ENCODE data around the gene WFDC11.
A peak's percentile ranks its signal among the peaks of the same experiment; 100 is the strongest.
"Not testable (repeated sequence)": the region's sequence is repeated elsewhere in the genome, so short reads cannot be mapped to it uniquely, and the experiment has no call there.

Gene WFDC11

GRCh38 chr20:45685896-45686295 lies 15.9 kb upstream of the WFDC11 start:
- Histone ChIP-seq H3K27me3 (replicated peaks) (no peaks in the 10 kb centered on the region), H3K36me3 (replicated peaks) (no peaks in the 10 kb centered on the region), H3K4me3 (ENCODE audit: low read depth, low read length) (no peak overlapping the region), H3K27ac (no peak overlapping the region)
- DNase-seq: peak; percentile 3
- peak; percentile 40 for TF ChIP-seq CTCF (IDR thresholded peaks at IDR 0.05; ENCODE audit: low read depth, low read length, missing control alignments)
- in situ Hi-C loops (cut with HindIII; ENCODE audit: low pct_ligation_motif_present, low sequenced_read_pairs): no loop called here

- DNase-seq: no peak
- Histone ChIP-seq H3K4me3 (ENCODE audit: low read depth, low read length) (no peak overlapping the region), H3K36me3 (replicated peaks) (no peaks in the 10 kb centered on the region), H3K27me3 (replicated peaks) (no peaks in the 10 kb centered on the region), H3K27ac (no peak overlapping the region)
- no peak for TF ChIP-seq CTCF (IDR thresholded peaks at IDR 0.05; ENCODE audit: low read depth, low read length, missing control alignments)
- in situ Hi-C loops (cut with HindIII; ENCODE audit: low pct_ligation_motif_present, low sequenced_read_pairs): no loop called here
Observed at GRCh38 chr20:45679650-45680049, 9.6 kb upstream of the WFDC11 start.

GRCh38 chr20:45672765-45673164 lies 2.7 kb upstream of the WFDC11 start:
- no peak for DNase-seq
- no peak overlapping the region for H3K4me3 ChIP-seq (ENCODE audit: low read depth, low read length)
- in situ Hi-C loops (cut with HindIII; ENCODE audit: low pct_ligation_motif_present, low sequenced_read_pairs): no loop called here

GRCh38 chr20:45657038-45657437 lies 13.0 kb downstream of the WFDC11 start:
- H3K27ac ChIP-seq; DNase-seq; H3K36me3 ChIP-seq (replicated peaks); H3K4me3 ChIP-seq (ENCODE audit: low read depth, low read length); in situ Hi-C loops (cut with HindIII; ENCODE audit: low pct_ligation_motif_present, low sequenced_read_pairs); H3K27me3 ChIP-seq (replicated peaks): not testable (repeated sequence)

More at GRCh38 chr20:45672765-45673164, 2.7 kb upstream of the WFDC11 start:
- TF ChIP-seq CTCF (IDR thresholded peaks at IDR 0.05; ENCODE audit: low read depth, low read length, missing control alignments): no peak
- H3K27me3 ChIP-seq (replicated peaks): no peaks in the 10 kb centered on the region
- H3K27ac ChIP-seq: no peak overlapping the region
- H3K36me3 ChIP-seq (replicated peaks): no peaks in the 10 kb centered on the region

- H3K27ac ChIP-seq; H3K4me3 ChIP-seq (ENCODE audit: low read depth, low read length); in situ Hi-C loops (cut with HindIII; ENCODE audit: low pct_ligation_motif_present, low sequenced_read_pairs): not testable (repeated sequence)
Observed at GRCh38 chr20:45651726-45652125, 18.3 kb downstream of the WFDC11 start.

GRCh38 chr20:45649312-45649863 lies 20.7 kb downstream of the WFDC11 start:
- H3K36me3 ChIP-seq (replicated peaks): no peaks in the 10 kb centered on the region
- no peak overlapping the region for H3K4me3 ChIP-seq (ENCODE audit: low read depth, low read length)
- no peaks in the 10 kb centered on the region for H3K27me3 ChIP-seq (replicated peaks)
- DNase-seq: no peak
- in situ Hi-C loops (cut with HindIII; ENCODE audit: low pct_ligation_motif_present, low sequenced_read_pairs): no loop called here
- no peak for TF ChIP-seq CTCF (IDR thresholded peaks at IDR 0.05; ENCODE audit: low read depth, low read length, missing control alignments)
- no peak overlapping the region for H3K27ac ChIP-seq

More at GRCh38 chr20:45651726-45652125, 18.3 kb downstream of the WFDC11 start:
- not testable (repeated sequence) for H3K36me3 ChIP-seq (replicated peaks); DNase-seq; H3K27me3 ChIP-seq (replicated peaks)

GRCh38 chr20:45647441-45648050 lies 22.5 kb downstream of the WFDC11 start:
- DNase-seq: no peak
- Histone ChIP-seq H3K36me3 (replicated peaks) (no peaks in the 10 kb centered on the region), H3K27me3 (replicated peaks) (no peaks in the 10 kb centered on the region), H3K4me3 (ENCODE audit: low read depth, low read length) (no peak overlapping the region), H3K27ac (no peak overlapping the region)
- no peak for TF ChIP-seq CTCF (IDR thresholded peaks at IDR 0.05; ENCODE audit: low read depth, low read length, missing control alignments)
- in situ Hi-C loops (cut with HindIII; ENCODE audit: low pct_ligation_motif_present, low sequenced_read_pairs): no loop called here
